ENCODE data around the gene WBP4. TPM values are rescaled to one million over a fixed set of nuclear protein-coding genes. Genes with fewer than 3 reads are reported as not detected.

WBP4 gene
- total RNA-seq, 6 donors from 2014 or later, result 7.0 to 18.3 (median 8.9) TPM

- Histone ChIP-seq H3K27me3 (no peaks in the 10 kb centered on the region), H3K4me3 (no peak overlapping the region), H3K9me3 (no peaks in the 10 kb centered on the region), H3K27ac (no peak overlapping the region), H3K4me1 (no peaks in the 10 kb centered on the region), H3K36me3 (no peaks in the 10 kb centered on the region)
- ATAC-seq (ENCODE audit: low FRiP score in 2 of 2), result no peak
- 95 to 100% methylated on average over 1 of the region's 1 CpG for WGBS, 2 donors
- no peak for TF ChIP-seq EP300 (IDR thresholded peaks at IDR 0.05)
- TF ChIP-seq, protein P1, sequence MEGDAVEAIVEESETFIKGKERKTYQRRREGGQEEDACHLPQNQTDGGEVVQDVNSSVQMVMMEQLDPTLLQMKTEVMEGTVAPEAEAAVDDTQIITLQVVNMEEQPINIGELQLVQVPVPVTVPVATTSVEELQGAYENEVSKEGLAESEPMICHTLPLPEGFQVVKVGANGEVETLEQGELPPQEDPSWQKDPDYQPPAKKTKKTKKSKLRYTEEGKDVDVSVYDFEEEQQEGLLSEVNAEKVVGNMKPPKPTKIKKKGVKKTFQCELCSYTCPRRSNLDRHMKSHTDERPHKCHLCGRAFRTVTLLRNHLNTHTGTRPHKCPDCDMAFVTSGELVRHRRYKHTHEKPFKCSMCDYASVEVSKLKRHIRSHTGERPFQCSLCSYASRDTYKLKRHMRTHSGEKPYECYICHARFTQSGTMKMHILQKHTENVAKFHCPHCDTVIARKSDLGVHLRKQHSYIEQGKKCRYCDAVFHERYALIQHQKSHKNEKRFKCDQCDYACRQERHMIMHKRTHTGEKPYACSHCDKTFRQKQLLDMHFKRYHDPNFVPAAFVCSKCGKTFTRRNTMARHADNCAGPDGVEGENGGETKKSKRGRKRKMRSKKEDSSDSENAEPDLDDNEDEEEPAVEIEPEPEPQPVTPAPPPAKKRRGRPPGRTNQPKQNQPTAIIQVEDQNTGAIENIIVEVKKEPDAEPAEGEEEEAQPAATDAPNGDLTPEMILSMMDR (IDR thresholded peaks at IDR 0.05), result no peak
- no peak for TF ChIP-seq POLR2A (IDR thresholded peaks at IDR 0.05)
- TF ChIP-seq POLR2AphosphoS5 (IDR thresholded peaks at IDR 0.05), result no peak
- DNase-seq, result no peak
Measured at GRCh38 chr13:41098761-41099160, 37.5 kb downstream of the WBP4 start.

DNA sequence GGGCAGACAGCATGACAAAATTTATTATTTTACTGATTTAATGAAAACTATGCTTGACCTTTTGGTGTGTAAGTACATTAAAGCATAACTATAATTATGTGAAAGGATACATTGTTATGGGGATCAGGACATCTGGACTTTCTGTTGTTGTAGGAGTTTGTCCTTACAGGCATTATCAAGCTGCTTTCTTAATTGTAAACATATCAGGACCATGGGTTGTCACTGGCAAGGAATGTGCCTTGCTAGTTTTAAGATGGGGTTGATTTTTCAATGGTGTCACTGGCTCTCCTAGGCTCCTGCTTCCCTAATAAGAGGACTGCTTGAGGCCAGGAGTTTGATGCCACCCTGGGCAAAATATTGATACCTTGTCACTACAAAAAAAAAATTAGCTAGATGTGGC is 38.7 kb downstream of the WBP4 start:
- no peak for TF ChIP-seq POLR2A (IDR thresholded peaks at IDR 0.05)
- no peak for TF ChIP-seq EP300 (IDR thresholded peaks at IDR 0.05)
- TF ChIP-seq POLR2AphosphoS5 (IDR thresholded peaks at IDR 0.05), result no peak
- TF ChIP-seq, protein P1 (IDR thresholded peaks at IDR 0.05), result no peak
- no peaks in the 10 kb centered on the region for H3K9me3 ChIP-seq
- no peaks in the 10 kb centered on the region for H3K36me3 ChIP-seq
- no peak for ATAC-seq (ENCODE audit: low FRiP score in 2 of 2)
- no peak for DNase-seq
- H3K4me3 ChIP-seq, result no peak overlapping the region
- H3K27ac ChIP-seq, result no peak overlapping the region
- H3K27me3 ChIP-seq, result no peaks in the 10 kb centered on the region
- H3K4me1 ChIP-seq, result no peaks in the 10 kb centered on the region

DNA sequence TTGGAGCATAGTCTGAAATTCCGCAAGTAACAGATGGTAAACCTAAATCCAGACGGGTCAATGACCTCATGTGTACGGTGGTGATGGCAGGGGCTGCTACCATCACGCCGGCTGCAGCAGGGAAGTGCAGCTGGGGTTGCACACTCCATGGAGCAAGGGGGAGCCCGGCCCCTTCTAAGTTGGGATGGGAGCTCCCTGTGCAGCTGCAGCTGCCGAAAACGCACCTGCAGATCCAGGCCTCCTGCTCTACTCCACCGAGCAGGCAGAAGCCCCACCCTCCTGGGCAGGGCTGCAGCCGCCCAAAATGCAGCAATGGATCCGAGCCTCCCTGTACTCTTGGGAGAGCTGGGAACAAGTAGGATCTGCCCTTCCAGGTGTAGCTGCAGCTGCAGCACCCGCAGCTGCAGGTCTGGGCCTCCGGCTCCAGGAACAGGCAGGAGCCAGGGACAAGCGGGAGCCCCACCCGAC is 45.8 kb downstream of the WBP4 start:
- TF ChIP-seq POLR2A (IDR thresholded peaks at IDR 0.05) (no peak), POLR2AphosphoS5 (IDR thresholded peaks at IDR 0.05) (no peak), EP300 (IDR thresholded peaks at IDR 0.05) (no peak)
- TF ChIP-seq, protein P1 (IDR thresholded peaks at IDR 0.05), result no peak
- peak in 1 of 2 donors; percentile 46 for DNase-seq
- no peaks in the 10 kb centered on the region for H3K27me3 ChIP-seq
- WGBS, 2 donors, result 90 to 93% methylated on average over 8 to 14 of the region's 15 CpGs
- H3K9me3 ChIP-seq, result no peaks in the 10 kb centered on the region
- no peak overlapping the region for H3K27ac ChIP-seq
- H3K36me3 ChIP-seq, result no peaks in the 10 kb centered on the region
- peak in 1 of 2 donors; percentile 51 for ATAC-seq (ENCODE audit: low FRiP score in 2 of 2)
- H3K4me3 ChIP-seq, result no peak overlapping the region
- H3K4me1 ChIP-seq, result no peaks in the 10 kb centered on the region

DNA sequence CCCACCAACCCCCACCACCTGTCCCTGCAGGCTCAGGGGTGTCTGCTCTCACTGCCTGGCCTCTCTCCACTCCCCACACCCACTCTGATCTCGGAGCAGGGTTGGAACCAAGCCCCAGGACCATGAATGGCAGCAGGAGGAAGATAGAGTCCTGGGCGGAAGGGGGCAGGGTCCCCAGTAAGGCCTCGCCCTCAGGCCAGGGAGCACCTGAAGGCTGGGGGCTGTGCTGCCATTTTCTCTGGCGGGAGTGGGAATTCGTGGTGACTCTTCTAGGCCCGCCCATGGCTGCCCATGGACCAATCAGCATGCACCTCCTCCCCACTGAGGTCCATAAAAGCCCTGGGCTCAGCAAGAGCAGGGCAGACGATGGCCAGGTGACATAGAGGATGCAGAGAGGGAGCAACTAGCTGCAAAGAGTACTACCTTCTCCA is 46.3 kb downstream of the WBP4 start:
- no peak for DNase-seq
- ATAC-seq (ENCODE audit: low FRiP score in 2 of 2), result peak in 1 of 2 donors; percentile 26
- H3K4me1 ChIP-seq, result no peaks in the 10 kb centered on the region
- no peaks in the 10 kb centered on the region for H3K36me3 ChIP-seq
- no peaks in the 10 kb centered on the region for H3K9me3 ChIP-seq
- TF ChIP-seq, protein P1 (IDR thresholded peaks at IDR 0.05), result no peak
- no peak for TF ChIP-seq EP300 (IDR thresholded peaks at IDR 0.05)
- no peak for TF ChIP-seq POLR2AphosphoS5 (IDR thresholded peaks at IDR 0.05)
- TF ChIP-seq POLR2A (IDR thresholded peaks at IDR 0.05), result no peak
- WGBS, 2 donors, result 90 to 100% methylated on average over 1 to 7 of the region's 7 CpGs
- no peaks in the 10 kb centered on the region for H3K27me3 ChIP-seq
- no peak overlapping the region for H3K4me3 ChIP-seq
- H3K27ac ChIP-seq, result no peak overlapping the region

DNA sequence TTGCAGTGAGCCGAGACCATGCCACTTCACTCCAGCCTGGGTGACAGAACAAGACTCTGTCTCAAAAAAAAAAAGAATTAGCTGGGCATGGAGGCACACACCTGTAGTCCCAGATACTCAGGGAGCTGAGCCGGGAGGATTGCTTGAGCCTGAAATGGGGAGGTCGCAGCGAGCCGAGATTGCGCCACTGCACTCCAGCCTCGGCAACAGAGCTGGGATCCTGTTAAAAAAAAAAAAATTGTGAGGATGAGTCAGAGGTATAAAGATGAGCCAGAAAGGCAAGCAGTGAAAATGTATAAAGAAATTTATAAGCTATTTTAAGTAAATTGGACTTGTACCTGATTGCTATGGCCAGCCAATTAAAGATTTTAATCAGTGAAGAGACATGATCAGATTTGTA is 50.1 kb downstream of the WBP4 start:
- H3K36me3 ChIP-seq, result no peaks in the 10 kb centered on the region
- DNase-seq, result no peak
- H3K27me3 ChIP-seq, result no peaks in the 10 kb centered on the region
- ATAC-seq (ENCODE audit: low FRiP score in 2 of 2), result no peak
- no peak overlapping the region for H3K27ac ChIP-seq
- WGBS, 2 donors, result 94% methylated on average over 7 of the region's 7 CpGs
- no peak for TF ChIP-seq EP300 (IDR thresholded peaks at IDR 0.05)
- TF ChIP-seq, protein P1 (IDR thresholded peaks at IDR 0.05), result no peak
- no peak for TF ChIP-seq POLR2AphosphoS5 (IDR thresholded peaks at IDR 0.05)
- no peak for TF ChIP-seq POLR2A (IDR thresholded peaks at IDR 0.05)
- no peaks in the 10 kb centered on the region for H3K4me1 ChIP-seq
- no peaks in the 10 kb centered on the region for H3K9me3 ChIP-seq
- no peak overlapping the region for H3K4me3 ChIP-seq
